K562 (cell line): Measurements from ENCODE around the gene FREM1. TPM values are rescaled to one million over a fixed set of nuclear protein-coding genes. Genes with fewer than 3 reads are reported as not detected.

ENCODE experiments used
- ASH1L ChIP-seq: fragments of 450-650 bp; IDR thresholded peaks from 2 replicates; pipeline ENCODE4 v1.6.1; 2018; ENCODE audit warnings: borderline replicate concordance, mild to moderate bottlenecking, low read depth; ENCODE audit not compliant: partially characterized antibody
- MGA ChIP-seq: fragments of 450-650 bp; IDR thresholded peaks from 2 replicates; pipeline ENCODE4 v1.6.1; 2016; ENCODE audit warnings: mild to moderate bottlenecking, moderate library complexity
- polyA plus RNA-seq, 8 experiments: library from polyadenylated mRNA; depleted of rRNA in 4 of 8; stranded (reverse) in 5 of 8; unstranded in 3 of 8; fragments of >200 nt; fragmentation: Nextera tagmentation in 2 of 8; fragmentation: Illumina TruSeq in 1 of 8; extraction: Ambion mirVana in 2 of 8; extraction: Trizol in 1 of 8; gene quantifications; 2 replicates each; pipeline versions ENCODE4 v1.2.1 to v1.2.3, GENCODE V29; 2011 to 2014; ENCODE audit warnings: inconsistent platforms in 1 of 8, missing spikeins in 1 of 8
- total RNA-seq, 7 experiments: library from RNA; depleted of rRNA in 6 of 7; stranded (reverse); fragments of >200 nt in 6 of 7; fragmentation: Illumina TruSeq in 2 of 7; extraction: Trizol in 2 of 7; gene quantifications; 2 replicates each; pipeline versions ENCODE4 v1.2.1 to v1.2.3, GENCODE V29; 2011 to 2021; ENCODE audit warnings: low replicate concordance in 1 of 7
- TF ChIP-seq, protein P1 (sequence below): fragments of 450-650 bp; IDR thresholded peaks from 2 replicates; pipeline ENCODE4 v1.6.1; 2016; ENCODE audit warnings: antibody characterized with exemption

FREM1 gene
- total and polyA plus RNA-seq, 9 of the 15 experiments (the other 6 are each of a cell fraction or from before 2014, with no cell fraction given) = 0.03 to 0.24 (median 0.13) TPM; not detected in 2

DNA sequence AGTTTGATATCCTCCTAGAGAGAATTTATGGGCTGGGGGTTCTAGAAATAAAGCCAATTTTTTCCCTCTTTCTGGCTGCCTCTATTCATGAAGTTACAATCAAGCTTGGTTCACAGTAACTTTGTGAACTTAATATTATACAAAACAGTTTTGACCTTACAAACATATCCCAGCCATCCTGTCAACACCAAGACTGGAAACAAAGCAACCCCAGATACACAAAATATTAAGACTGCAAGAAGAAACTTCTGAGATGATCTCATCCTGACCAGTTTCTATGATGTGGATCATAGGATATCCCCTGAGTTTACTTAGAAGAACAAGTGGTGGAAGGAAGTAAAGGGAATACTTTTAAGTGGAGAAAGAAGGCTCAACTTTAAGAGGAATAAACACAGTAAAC lies 159.4 kb downstream of the FREM1 start (continued):
- TF ChIP-seq MGA (no peak), ASH1L (no peak)
- TF ChIP-seq, protein P1, sequence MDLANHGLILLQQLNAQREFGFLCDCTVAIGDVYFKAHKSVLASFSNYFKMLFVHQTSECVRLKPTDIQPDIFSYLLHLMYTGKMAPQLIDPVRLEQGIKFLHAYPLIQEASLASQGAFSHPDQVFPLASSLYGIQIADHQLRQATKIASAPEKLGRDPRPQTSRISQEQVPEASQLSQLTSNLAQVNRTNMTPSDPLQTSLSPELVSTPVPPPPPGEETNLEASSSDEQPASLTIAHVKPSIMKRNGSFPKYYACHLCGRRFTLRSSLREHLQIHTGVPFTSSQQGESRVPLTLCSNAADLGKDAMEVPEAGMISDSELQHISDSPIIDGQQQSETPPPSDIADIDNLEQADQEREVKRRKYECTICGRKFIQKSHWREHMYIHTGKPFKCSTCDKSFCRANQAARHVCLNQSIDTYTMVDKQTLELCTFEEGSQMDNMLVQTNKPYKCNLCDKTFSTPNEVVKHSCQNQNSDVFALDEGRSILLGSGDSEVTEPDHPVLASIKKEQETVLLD = no peak
